PFSK-1 (cell line): ENCODE measurements around the gene GH2.

ENCODE experiments used
- FOXP2 ChIP-seq: optimal IDR thresholded peaks from 2 replicates; pipeline ENCODE3; 2011; ENCODE audit warnings: borderline replicate concordance, control low read depth, inconsistent platforms; ENCODE audit not compliant: insufficient read depth; ENCODE audit errors: extremely low read length, extremely low read depth
- POLR2AphosphoS5 ChIP-seq: IDR thresholded peaks from 2 replicates; pipeline ENCODE4 v1.6.1; 2012; ENCODE audit warnings: low read depth, mild to moderate bottlenecking, control low read depth, low read length, moderate library complexity
- REST ChIP-seq, 2 experiments: IDR thresholded peaks; 2 replicates each; pipeline versions ENCODE4 v1.6.1 to v1.8.0; 2011 to 2012; ENCODE audit warnings: low read depth in 2 of 2, low read length in 2 of 2, control low read depth in 1 of 2, inconsistent platforms in 1 of 2, mild to moderate bottlenecking in 1 of 2, moderate library complexity in 1 of 2; ENCODE audit not compliant: insufficient read depth in 1 of 2
- SIN3A ChIP-seq: IDR thresholded peaks from 2 replicates; pipeline ENCODE4 v1.6.1; 2012; ENCODE audit warnings: mild to moderate bottlenecking, low read length, moderate library complexity, borderline replicate concordance; ENCODE audit not compliant: insufficient read depth
- TAF1 ChIP-seq: IDR thresholded peaks from 2 replicates; pipeline ENCODE4 v1.6.1; 2012; ENCODE audit warnings: low read length, control low read depth, borderline replicate concordance; ENCODE audit not compliant: insufficient read depth

GH2 gene

GRCh38 chr17:63835167-63835720 lies 46.5 kb downstream of the GH2 start:
- TF ChIP-seq REST (IDR thresholded peaks at IDR 0.05; ENCODE audit: insufficient read depth in 1 of 2, low read depth in 2 of 2, low read length in 2 of 2) (no peak), POLR2AphosphoS5 (no peak)

- TF ChIP-seq POLR2AphosphoS5 (no peak), SIN3A (no peak), REST (IDR thresholded peaks at IDR 0.05; ENCODE audit: insufficient read depth in 1 of 2, low read depth in 2 of 2, low read length in 2 of 2) (no peak), TAF1 (no peak), FOXP2 (no peak)
These were observed 47.1 kb downstream of the GH2 start for GRCh38 chr17:63834431-63835166.

- TF ChIP-seq REST (IDR thresholded peaks at IDR 0.05; ENCODE audit: insufficient read depth in 1 of 2, low read depth in 2 of 2, low read length in 2 of 2) (no peak), TAF1 (no peak), SIN3A (no peak), POLR2AphosphoS5 (0 out of 2 replicates have a peak, but pooled peaks have one; percentile 3), FOXP2 (no peak)
These were observed 47.9 kb downstream of the GH2 start for GRCh38 chr17:63833741-63834373.

GRCh38 chr17:63833026-63833740 lies 48.6 kb downstream of the GH2 start:
- TF ChIP-seq FOXP2 (no peak), POLR2AphosphoS5 (peak; percentile 16; the same call in 1 of the 2 replicates), REST (IDR thresholded peaks at IDR 0.05; ENCODE audit: insufficient read depth in 1 of 2, low read depth in 2 of 2, low read length in 2 of 2) (peak in 1 of 2 experiments; percentile 32; a peak in 1 of 4 replicates), SIN3A (no peak)
